Left hindlimb (tissue), 1 donor: ENCODE data around the gene RTL10.
"Not testable (repeated sequence)": the region's sequence is repeated elsewhere in the genome, so short reads cannot be mapped to it uniquely, and the experiment has no call there.

Experiments
- DNase-seq: peaks from one replicate; pipeline ENCODE4 v3.0.0-alpha.2; 2018

Gene RTL10

GRCh38 chr22:19888131-19888746 lies 33.6 kb upstream of the RTL10 start:
- DNase-seq = peak; percentile 20

- peak; percentile 17 for DNase-seq
These were observed 32.7 kb upstream of the RTL10 start for GRCh38 chr22:19887256-19887985.

- DNase-seq = peak; percentile 19
These were observed 32.1 kb upstream of the RTL10 start for GRCh38 chr22:19886605-19887255.

GRCh38 chr22:19885841-19886592 lies 31.3 kb upstream of the RTL10 start:
- peak; percentile 30 for DNase-seq

GRCh38 chr22:19884954-19885751 lies 30.5 kb upstream of the RTL10 start:
- DNase-seq = peak; percentile 50

GRCh38 chr22:19884161-19884953 lies 29.7 kb upstream of the RTL10 start:
- DNase-seq = peak; percentile 30

- DNase-seq = not testable (repeated sequence)
These were observed 28.8 kb upstream of the RTL10 start for GRCh38 chr22:19883446-19883845.

- DNase-seq = peak; percentile 25
These were observed 28.0 kb upstream of the RTL10 start for GRCh38 chr22:19882446-19883381.

GRCh38 chr22:19880786-19881569 lies 26.3 kb upstream of the RTL10 start:
- DNase-seq = peak; percentile 87

- DNase-seq = peak; percentile 25
These were observed 25.5 kb upstream of the RTL10 start for GRCh38 chr22:19879992-19880785.

GRCh38 chr22:19879643-19879991 lies 24.9 kb upstream of the RTL10 start:
- no peak for DNase-seq

GRCh38 chr22:19879246-19879570 lies 24.5 kb upstream of the RTL10 start:
- peak; percentile 21 for DNase-seq

- DNase-seq = peak; percentile 35
These were observed 24.0 kb upstream of the RTL10 start for GRCh38 chr22:19878461-19879245.

GRCh38 chr22:19877626-19878339 lies 23.1 kb upstream of the RTL10 start:
- peak; percentile 36 for DNase-seq

- peak; percentile 25 for DNase-seq
These were observed 22.4 kb upstream of the RTL10 start for GRCh38 chr22:19876941-19877625.

GRCh38 chr22:19876314-19876940 lies 21.8 kb upstream of the RTL10 start:
- peak; percentile 29 for DNase-seq
